NCI-H2196 (cell line): ENCODE results near the gene FKBP1B.
"Not testable (repeated sequence)": the region's sequence is repeated elsewhere in the genome, so short reads cannot be mapped to it uniquely, and the experiment has no call there.

ENCODE experiments used
- DNase-seq: peaks from one replicate; lab custom pipeline; 2025; ENCODE audit not compliant: unreplicated experiment; lab: John Stamatoyannopoulos, UW

The FKBP1B gene

GRCh38 chr2:24100732-24101131 is 51.2 kb downstream of the FKBP1B start:
- not testable (repeated sequence) for DNase-seq

GRCh38 chr2:24101992-24102391 is 52.5 kb downstream of the FKBP1B start:
- no peak for DNase-seq

GRCh38 chr2:24102677-24103076 is 53.1 kb downstream of the FKBP1B start:
- DNase-seq = no peak

GRCh38 chr2:24104110-24104650 is 54.6 kb downstream of the FKBP1B start:
- no peak for DNase-seq

- no peak for DNase-seq
These were observed 55.4 kb downstream of the FKBP1B start for GRCh38 chr2:24104906-24105305.

- no peak for DNase-seq
These were observed 56.3 kb downstream of the FKBP1B start for GRCh38 chr2:24105816-24106215.

- DNase-seq = no peak
These were observed 57.2 kb downstream of the FKBP1B start for GRCh38 chr2:24106786-24107185.

DNA sequence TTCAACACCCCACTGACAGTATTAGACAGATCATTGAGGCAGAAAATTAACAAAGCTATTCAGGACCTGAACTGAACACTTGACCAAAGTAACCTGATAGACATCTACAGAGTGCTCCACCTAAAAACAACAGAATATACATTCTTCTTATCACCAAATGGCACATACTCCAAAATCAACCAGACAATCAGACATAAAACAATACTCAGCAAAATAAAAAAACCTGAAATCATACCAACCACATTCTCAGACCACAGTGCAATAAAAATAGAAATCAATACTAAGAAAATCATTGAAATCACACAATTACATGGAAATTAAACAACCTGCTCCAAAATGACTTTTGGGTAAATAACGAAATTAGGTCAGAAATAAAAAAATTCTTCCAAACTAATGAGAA is 57.8 kb downstream of the FKBP1B start:
- DNase-seq = no peak

DNA sequence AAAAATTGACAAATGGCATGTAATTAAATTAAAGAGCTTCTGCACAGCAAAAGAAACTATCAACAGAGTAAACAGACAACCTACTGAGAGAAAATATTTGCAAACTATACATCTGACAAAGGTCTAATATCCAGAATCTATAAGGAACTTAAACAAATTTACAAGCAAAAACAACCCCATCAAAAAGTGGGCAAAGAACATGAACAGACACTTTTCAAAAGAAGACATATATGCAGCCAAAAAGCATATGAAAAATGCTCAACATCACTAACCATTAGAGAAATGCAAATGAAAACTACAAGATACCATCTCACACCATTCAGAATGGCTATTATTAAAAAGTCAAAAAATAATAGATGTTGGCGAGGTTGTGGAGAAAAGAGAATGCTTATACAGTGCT is 59.9 kb downstream of the FKBP1B start:
- DNase-seq = not testable (repeated sequence)

GRCh38 chr2:24110660-24111303 is 61.2 kb downstream of the FKBP1B start:
- no peak for DNase-seq

DNA sequence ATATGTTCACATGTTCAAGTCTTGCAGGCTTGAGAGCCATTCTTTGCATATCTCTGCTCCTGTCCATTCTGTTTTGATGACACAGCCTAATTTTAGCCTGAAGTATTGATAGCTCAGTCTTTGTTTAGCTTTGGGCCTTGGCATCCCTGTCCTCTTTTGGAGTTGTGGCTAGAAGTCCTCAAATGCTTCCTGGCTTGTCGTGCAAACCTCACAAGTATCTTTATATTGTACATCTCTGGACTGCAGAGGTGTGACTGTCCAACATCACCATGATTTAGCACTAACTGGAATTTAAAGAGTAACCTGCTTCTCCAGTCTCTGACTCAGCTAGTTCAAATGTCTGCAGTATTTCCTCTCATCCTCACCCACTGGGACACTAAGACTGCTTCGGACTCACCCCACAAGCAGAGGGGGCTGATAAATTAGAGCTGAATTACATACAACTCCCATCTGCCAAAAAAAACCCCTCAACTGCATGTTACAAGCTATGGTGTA is 61.9 kb downstream of the FKBP1B start:
- no peak for DNase-seq
